Activated B cell treated with CpG ODN at 0.5 μM for 24 hours (primary cell): Measurements from ENCODE around the gene PLXNB1. TPM values are rescaled to one million over a fixed set of nuclear protein-coding genes. Genes with fewer than 3 reads are reported as not detected.

Source experiments
- ATAC-seq: fragments of 200-7000 bp; cut with Tn5 transposase; one replicate; pipeline ENCODE4 v1.10.0; 2021; ENCODE audit warnings: low read depth, mild to moderate bottlenecking, moderate library complexity
- CTCF ChIA-PET: fragments of 350-600 bp; sonication (Branson Sonifier 250); formaldehyde crosslinking; loops from one replicate; lab custom pipeline; 2021; ENCODE audit warnings: antibody characterized with exemption; lab: Charles Lee
- POLR2A ChIA-PET: fragments of 350-600 bp; sonication (Branson Sonifier 250); formaldehyde crosslinking; loops from one replicate; lab custom pipeline; 2021; ENCODE audit warnings: antibody characterized with exemption; lab: Charles Lee
- DNase-seq: peaks from one replicate; pipeline ENCODE4 v3.0.0; 2022
- H3K27ac Mint-ChIP-seq: one replicate; pipeline ENCODE4 v1.8.0; 2020; ENCODE audit warnings: mixed read lengths
- H3K27me3 Mint-ChIP-seq: one replicate; pipeline ENCODE4 v1.8.0; 2021; ENCODE audit warnings: mixed read lengths
- H3K36me3 Mint-ChIP-seq: one replicate; pipeline ENCODE4 v1.8.0; 2021; ENCODE audit warnings: low read depth, mixed read lengths
- H3K4me1 Mint-ChIP-seq: one replicate; pipeline ENCODE4 v1.8.0; 2021; ENCODE audit warnings: mixed read lengths
- H3K4me3 Mint-ChIP-seq: one replicate; pipeline ENCODE4 v1.8.0; 2020; ENCODE audit warnings: mild to moderate bottlenecking, mixed read lengths
- H3K9me3 Mint-ChIP-seq: one replicate; pipeline ENCODE4 v1.8.0; 2020; ENCODE audit warnings: mixed read lengths
- intact Hi-C: fragments of 100-400 bp; cut with micrococcal nuclease; formaldehyde crosslinking; loops from one replicate; pipeline ENCODE4 v1.15.1; 2024
- total RNA-seq: library from RNA; stranded (reverse); gene quantifications from 2 replicates; pipeline ENCODE4 v1.2.3, GENCODE V29; 2022
- TF ChIP-seq, protein P1 (sequence below): fragments of 200-600 bp; IDR thresholded peaks from one replicate; pipeline ENCODE4 v1.8.0; 2022; ENCODE audit warnings: antibody characterized with exemption, mild to moderate bottlenecking

PLXNB1 gene
- total RNA-seq, 1 donor from 2014 or later = 3.5 TPM

DNA sequence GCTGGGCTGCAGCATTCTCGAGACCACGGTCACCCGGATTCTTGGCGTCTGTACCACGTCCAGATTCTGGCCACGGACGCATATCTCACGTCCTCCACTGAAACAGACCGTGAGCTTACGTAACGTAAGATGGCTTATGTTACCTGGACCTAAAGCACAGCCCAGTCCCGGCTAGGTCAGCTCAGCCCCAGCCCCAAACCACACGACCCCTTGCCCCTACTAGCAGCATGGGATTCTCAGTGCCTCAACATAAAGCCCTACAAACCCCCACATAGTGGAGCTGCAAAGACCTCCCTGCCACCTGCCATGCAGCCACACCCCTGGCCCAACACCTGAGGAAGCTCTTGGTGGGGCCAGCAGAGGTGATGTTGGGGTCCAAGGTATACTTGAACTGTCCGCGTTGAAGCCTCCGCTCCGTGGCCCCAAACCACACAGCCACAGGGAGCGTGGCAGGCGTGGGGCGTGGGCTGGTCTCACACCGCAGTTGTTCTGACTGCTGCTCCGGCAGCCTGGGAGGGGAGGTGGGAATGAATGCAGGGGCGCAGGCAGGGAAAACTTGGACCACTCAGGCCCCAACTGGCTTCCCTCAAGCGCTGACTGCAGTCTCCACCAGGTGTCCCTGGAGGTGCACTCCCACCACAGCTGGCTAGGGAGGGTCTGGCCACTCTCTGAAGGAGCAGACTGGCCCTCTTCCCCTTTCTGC lies 14.5 kb downstream of the PLXNB1 start:
- Mint-ChIP-seq H3K4me3 (no peak overlapping the region), H3K27me3 (no peaks in the 10 kb centered on the region), H3K9me3 (no peaks in the 10 kb centered on the region), H3K36me3 (no peaks in the 10 kb centered on the region), H3K4me1 (no peaks in the 10 kb centered on the region), H3K27ac (no peak overlapping the region)
- ChIA-PET POLR2A (no interaction called here), CTCF (interaction anchor here (3.1 kb wide), 1 partner anchor 21 kb away, joined by 8 read pairs; no protein-coding TSS in a partner anchor)
- intact Hi-C loops = no loop called here
- no peak for ATAC-seq
- TF ChIP-seq, protein P1, sequence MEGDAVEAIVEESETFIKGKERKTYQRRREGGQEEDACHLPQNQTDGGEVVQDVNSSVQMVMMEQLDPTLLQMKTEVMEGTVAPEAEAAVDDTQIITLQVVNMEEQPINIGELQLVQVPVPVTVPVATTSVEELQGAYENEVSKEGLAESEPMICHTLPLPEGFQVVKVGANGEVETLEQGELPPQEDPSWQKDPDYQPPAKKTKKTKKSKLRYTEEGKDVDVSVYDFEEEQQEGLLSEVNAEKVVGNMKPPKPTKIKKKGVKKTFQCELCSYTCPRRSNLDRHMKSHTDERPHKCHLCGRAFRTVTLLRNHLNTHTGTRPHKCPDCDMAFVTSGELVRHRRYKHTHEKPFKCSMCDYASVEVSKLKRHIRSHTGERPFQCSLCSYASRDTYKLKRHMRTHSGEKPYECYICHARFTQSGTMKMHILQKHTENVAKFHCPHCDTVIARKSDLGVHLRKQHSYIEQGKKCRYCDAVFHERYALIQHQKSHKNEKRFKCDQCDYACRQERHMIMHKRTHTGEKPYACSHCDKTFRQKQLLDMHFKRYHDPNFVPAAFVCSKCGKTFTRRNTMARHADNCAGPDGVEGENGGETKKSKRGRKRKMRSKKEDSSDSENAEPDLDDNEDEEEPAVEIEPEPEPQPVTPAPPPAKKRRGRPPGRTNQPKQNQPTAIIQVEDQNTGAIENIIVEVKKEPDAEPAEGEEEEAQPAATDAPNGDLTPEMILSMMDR = no peak
- no peak for DNase-seq

DNA sequence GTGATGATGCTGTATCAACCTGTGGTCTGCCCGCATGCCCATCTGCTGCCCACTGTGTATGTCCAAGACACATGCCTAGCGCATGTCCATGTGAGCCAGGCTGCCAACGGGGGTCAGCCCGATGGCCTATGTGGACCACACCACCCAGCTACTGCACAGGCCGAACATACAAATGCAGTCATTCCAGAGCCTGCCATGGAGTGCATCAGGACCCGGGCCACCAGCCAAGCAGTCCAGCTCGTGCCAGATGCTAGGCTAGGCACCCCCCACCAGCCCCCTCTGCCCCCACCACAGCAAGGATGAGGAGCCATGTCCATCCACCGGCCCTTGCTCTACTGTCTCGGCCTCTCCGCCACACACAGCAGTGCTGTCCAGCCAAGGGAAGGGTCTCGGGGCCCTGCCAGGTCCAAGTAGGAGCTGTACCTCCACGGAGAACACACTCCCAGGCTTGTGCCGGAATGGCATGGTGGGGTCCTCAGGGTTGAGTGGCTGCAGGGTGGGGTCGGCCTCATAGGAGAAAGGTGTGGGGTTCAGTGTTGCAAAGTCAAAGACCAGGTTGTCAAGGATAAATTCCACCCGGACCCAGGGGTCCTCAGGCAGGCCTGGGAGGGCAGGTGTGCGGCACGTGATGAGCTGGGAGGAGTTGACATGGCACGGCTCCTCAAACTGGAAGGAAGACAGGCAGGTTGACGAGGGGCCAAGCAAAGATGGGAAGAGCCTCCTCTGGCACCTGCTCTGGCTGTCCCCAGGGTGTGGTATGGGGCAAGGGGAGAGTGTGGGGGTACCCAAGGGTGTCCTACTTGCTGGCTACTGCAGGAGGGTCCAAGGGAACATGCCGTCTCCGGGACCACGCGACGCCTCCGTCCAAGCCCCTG lies 15.3 kb downstream of the PLXNB1 start:
- Mint-ChIP-seq H3K27ac (no peak overlapping the region), H3K36me3 (no peaks in the 10 kb centered on the region), H3K4me1 (no peaks in the 10 kb centered on the region), H3K4me3 (no peak overlapping the region), H3K27me3 (no peaks in the 10 kb centered on the region), H3K9me3 (no peaks in the 10 kb centered on the region)
- intact Hi-C loops = no loop called here
- DNase-seq (no peak), ATAC-seq (no peak)
- POLR2A ChIA-PET = no interaction called here
- TF ChIP-seq, protein P1 = no peak
- CTCF ChIA-PET = interaction anchor here (0.7 to 3.1 kb wide), 2 partner anchors 14 to 21 kb away, joined by 3 to 8 read pairs; no protein-coding TSS in a partner anchor

DNA sequence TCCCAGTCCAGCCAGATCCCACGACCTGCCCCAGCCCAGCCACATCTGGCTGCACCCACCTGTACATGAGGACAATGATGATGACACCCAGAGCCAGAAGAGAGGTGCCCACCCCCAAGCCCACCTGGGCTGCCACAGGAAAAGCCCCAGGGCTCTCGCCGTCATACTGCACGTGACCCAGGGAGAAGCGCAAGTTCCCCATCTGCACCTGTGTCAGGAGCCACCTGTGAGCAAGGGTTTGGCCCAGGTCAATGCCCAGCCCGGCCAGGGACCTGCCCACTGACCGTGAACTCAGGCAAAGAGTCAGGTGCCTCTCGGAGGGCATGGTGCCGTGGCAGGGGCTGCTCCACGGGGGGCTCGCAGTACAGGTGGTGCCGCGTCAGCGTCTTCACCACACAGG lies 16.3 kb downstream of the PLXNB1 start:
- DNase-seq (no peak), ATAC-seq (no peak)
- intact Hi-C loops = no loop called here
- ChIA-PET CTCF (no interaction called here), POLR2A (no interaction called here)
- Mint-ChIP-seq H3K4me1 (no peaks in the 10 kb centered on the region), H3K27ac (no peak overlapping the region), H3K36me3 (no peaks in the 10 kb centered on the region), H3K9me3 (no peaks in the 10 kb centered on the region), H3K27me3 (no peaks in the 10 kb centered on the region), H3K4me3 (no peak overlapping the region)
- TF ChIP-seq, protein P1 = no peak

DNA sequence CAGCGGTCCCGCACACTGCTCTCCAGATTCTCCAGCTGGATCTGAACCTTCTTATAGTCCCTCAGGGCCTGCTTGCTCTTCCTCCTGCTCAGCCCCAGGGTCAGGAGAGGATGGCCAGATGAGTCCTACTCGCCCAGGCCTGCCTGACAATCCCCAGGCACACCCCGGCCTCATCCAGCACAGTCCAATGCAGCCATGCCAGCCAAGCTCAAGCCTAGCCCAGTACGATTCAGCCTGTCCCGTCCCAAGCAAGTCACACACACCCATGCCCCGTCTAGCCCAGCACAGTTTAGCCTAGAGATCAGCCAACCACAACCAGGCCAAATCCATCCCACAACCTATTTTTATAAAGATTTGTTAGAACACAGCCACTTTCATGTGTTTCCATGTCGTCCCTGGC lies 16.8 kb downstream of the PLXNB1 start:
- Mint-ChIP-seq H3K27me3 (no peaks in the 10 kb centered on the region), H3K9me3 (no peaks in the 10 kb centered on the region), H3K4me1 (no peaks in the 10 kb centered on the region), H3K36me3 (no peaks in the 10 kb centered on the region), H3K4me3 (no peak overlapping the region), H3K27ac (no peak overlapping the region)
- ChIA-PET POLR2A (no interaction called here), CTCF (no interaction called here)
- ATAC-seq = no peak
- no peak for DNase-seq
- intact Hi-C loops = no loop called here
- TF ChIP-seq, protein P1 = no peak
